Omental fat pad (tissue), 4 donors: ENCODE measurements around the gene SEPTIN14. TPM values are rescaled to one million over a fixed set of nuclear protein-coding genes. Genes with fewer than 3 reads are reported as not detected.

Experiments
- small RNA-seq: library from RNA; depleted of rRNA; stranded (forward); fragments of <200 nt; gene quantifications from one replicate; pipeline ENCODE3, GENCODE V24; 2016
- total RNA-seq, 4 donors: library from RNA; depleted of rRNA; stranded (reverse); fragments of >200 nt; gene quantifications; one replicate each; pipeline ENCODE4 v1.1.0, GENCODE V29; 2016

The SEPTIN14 gene
- total RNA-seq, 4 donors from 2014 or later: not detected

Small RNA genes lying within 50 kb of the gene (small RNA-seq; reads per million reads assigned to genes)
- gene AC092647.1 (not detected), gene AC092647.2 (not detected), gene RNU6-1126P (not detected)

Other genes with a start within 250 kb of the SEPTIN14 start
- 1 to 10 TPM; 2.0 to 4.6 (median 3.1) TPM for gene ZNF713, start 24.7 kb upstream of the SEPTIN14 start, total RNA-seq
- gene MRPS17, start 89.1 kb upstream of the SEPTIN14 start, total RNA-seq: 10 to 100 TPM in 2 of 4 donors, 1 to 10 TPM in 2; 8.7 to 10.9 (median 10.1) TPM
- gene NIPSNAP2, start 101.8 kb upstream of the SEPTIN14 start, total RNA-seq: 10 to 100 TPM; 43.6 to 73.3 (median 67.2) TPM
- gene PSPH, start 188.7 kb upstream of the SEPTIN14 start, total RNA-seq: 10 to 100 TPM in 3 of 4 donors, 1 to 10 TPM in 1; 6.8 to 12.5 (median 11.2) TPM
- gene CCT6A, start 189.0 kb upstream of the SEPTIN14 start, total RNA-seq: 100 to 1,000 TPM in 2 of 4 donors, 10 to 100 TPM in 2; 68.9 to 150 (median 106) TPM
- 100 to 1,000 TPM in 3 of 4 donors, 10 to 100 TPM in 1; 87.8 to 136 (median 123) TPM for gene SUMF2, start 201.5 kb upstream of the SEPTIN14 start, total RNA-seq
- gene PHKG1, start 230.2 kb upstream of the SEPTIN14 start, total RNA-seq: 1 to 10 TPM in 1 of 4 donors, under 1 TPM in 3; 0.31 to 1.4 (median 0.80) TPM
- 100 to 1,000 TPM; 287 to 328 (median 295) TPM for gene CHCHD2, start 243.7 kb upstream of the SEPTIN14 start, total RNA-seq